Measurements from ENCODE around the gene SHCBP1L. TPM values are rescaled to one million over a fixed set of nuclear protein-coding genes. Genes with fewer than 3 reads are reported as not detected.
"Not testable (repeated sequence)": the region's sequence is repeated elsewhere in the genome, so short reads cannot be mapped to it uniquely, and the experiment has no call there.

The SHCBP1L gene
- total RNA-seq, 2 experiments from 2014 or later, result not detected

DNA sequence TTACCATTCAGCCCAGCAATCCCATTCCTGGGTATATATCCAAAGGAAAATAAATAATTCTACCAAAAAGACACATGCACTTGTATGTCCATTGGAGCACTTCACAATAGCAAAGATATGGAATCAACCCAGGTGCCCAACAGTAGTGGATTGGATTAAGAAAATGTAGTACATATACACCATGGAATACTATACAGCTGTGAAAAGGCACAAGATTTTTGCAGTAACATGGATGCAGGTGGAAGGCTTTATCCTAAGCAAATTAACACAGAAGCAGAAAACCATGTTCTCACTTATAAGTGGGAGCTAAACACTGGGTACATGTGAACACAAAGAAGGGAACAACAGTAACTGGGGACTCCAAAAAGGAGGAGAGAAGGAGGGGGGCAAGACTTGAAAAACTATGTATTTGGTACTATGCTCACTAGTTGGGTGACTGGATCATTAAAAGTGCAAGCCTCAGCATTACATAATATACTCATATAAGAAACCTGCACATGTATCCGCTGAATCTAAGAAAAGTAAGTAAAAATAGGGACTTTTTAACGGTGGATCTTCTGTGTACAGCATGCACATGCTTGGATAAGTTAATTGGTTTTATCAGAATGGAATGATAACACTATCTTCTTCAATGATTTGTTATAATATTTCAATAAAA, 3.9 kb upstream of the SHCBP1L start:
- Mint-ChIP-seq H3K9me3 (no peaks in the 10 kb centered on the region), H3K4me1 (ENCODE audit: low read depth) (no peaks in the 10 kb centered on the region), H3K27me3 (peaks cover 21% of the 10 kb centered on the region), H3K27ac (no peak overlapping the region), H3K36me3 (no peaks in the 10 kb centered on the region), H3K4me3 (no peak overlapping the region)
- CTCF ChIA-PET, result no interaction called here
- intact Hi-C loops (cut with micrococcal nuclease), result no loop called here
- POLR2A ChIA-PET, result no interaction called here
- DNase-seq, result no peak

DNA sequence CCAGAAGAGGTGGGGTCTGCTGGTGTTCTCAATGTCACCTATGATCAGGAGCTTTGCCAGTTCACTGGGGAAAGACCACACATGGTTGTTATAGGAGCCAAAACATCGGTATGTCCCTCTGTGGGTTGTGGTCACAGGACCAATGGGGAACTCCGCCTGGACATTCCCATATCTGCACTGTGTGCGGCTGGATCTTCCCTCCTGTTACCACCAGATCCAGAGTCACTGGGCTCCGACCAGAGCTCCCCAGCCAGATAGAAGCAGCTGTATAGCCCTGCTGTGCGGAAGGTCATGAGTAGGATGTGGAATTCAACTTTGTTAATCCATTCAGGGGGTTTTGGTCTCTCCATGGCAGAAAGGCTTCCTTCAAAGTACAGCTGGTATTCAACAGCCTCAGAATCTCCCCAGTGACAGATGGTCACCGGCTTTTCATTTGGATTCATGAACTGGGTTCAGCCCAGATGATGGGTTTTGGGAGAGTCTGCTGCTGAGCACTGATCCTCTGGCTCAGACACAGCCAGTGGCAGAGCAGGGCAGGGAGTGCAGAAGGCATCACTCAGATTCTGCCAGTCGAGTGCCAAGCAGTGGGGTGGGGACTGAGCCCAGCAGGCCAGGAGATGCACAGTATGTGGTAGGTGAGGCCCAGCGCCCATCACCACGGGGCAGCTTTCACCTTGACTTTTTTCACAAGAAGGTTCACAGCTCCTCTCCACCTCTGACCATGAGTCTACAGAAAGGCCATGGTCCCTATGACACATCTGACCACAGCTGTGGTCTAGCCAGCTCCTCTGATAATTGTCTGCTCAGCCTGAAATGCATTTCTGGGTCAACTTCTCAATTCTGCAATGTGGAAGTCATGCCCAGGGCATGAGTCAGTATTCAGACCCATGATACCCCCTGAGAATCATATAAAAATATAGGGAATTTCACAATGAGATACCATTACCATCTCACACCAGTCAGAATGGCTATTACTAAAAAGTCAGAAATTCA, 2.9 kb upstream of the SHCBP1L start:
- ChIA-PET POLR2A (no interaction called here), CTCF (no interaction called here)
- H3K4me1 Mint-ChIP-seq (ENCODE audit: low read depth), result no peaks in the 10 kb centered on the region
- H3K27me3 Mint-ChIP-seq, result peaks cover 21% of the 10 kb centered on the region
- no peaks in the 10 kb centered on the region for H3K36me3 Mint-ChIP-seq
- no peaks in the 10 kb centered on the region for H3K9me3 Mint-ChIP-seq
- no peak for DNase-seq
- intact Hi-C loops (cut with micrococcal nuclease), result no loop called here
- H3K4me3 Mint-ChIP-seq, result no peak overlapping the region
- H3K27ac Mint-ChIP-seq, result no peak overlapping the region

DNA sequence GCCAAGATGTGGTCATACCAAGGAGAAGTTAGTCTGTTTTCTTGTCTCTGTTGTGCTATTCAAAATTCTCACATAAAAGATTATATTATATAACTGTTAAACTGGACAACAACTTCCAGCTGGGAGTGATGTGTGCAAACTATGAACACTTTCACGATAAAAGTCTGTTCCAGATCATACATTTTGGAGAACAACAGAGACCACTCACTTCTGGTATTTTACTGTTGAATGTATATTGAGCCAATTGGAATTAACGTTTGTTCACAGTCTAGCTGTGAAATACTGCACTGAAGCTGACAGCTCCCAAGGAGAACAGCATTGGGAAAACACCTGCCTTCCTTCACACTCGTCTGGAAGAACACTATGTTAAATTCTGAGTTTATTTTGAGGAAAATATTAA, 860 bp upstream of the SHCBP1L start:
- no peak for DNase-seq
- POLR2A ChIA-PET, result no interaction called here
- intact Hi-C loops (cut with micrococcal nuclease), result no loop called here
- H3K27me3 Mint-ChIP-seq, result peaks cover 20% of the 10 kb centered on the region
- CTCF ChIA-PET, result no interaction called here
- H3K27ac Mint-ChIP-seq, result no peak overlapping the region
- H3K4me3 Mint-ChIP-seq, result no peak overlapping the region
- no peaks in the 10 kb centered on the region for H3K36me3 Mint-ChIP-seq
- no peaks in the 10 kb centered on the region for H3K4me1 Mint-ChIP-seq (ENCODE audit: low read depth)
- no peaks in the 10 kb centered on the region for H3K9me3 Mint-ChIP-seq

DNA sequence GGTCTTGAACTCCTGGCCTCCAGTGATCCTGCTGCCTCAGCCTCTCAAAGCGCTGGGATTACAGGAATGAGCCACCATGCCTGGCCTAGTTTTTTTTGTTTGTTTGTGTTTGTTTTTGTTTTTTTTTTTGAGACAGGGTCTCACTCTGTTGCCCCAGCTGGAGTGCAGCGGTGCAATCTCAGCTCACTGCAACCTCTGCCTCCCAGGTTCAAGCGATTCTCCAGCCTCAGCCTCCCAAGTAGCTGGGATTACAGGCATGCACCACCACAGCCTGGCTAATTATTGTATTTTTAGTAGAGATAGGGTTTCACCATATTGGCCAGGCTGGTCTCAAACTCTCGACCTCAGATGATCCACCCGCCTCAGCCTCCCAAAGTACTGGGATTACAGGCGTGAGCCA, 9.6 kb downstream of the SHCBP1L start:
- H3K27ac Mint-ChIP-seq; intact Hi-C loops (cut with micrococcal nuclease); H3K9me3 Mint-ChIP-seq; CTCF ChIA-PET; H3K4me1 Mint-ChIP-seq (ENCODE audit: low read depth); POLR2A ChIA-PET; H3K36me3 Mint-ChIP-seq; DNase-seq; H3K4me3 Mint-ChIP-seq: not testable (repeated sequence)
- peaks cover 12% of the 10 kb centered on the region for H3K27me3 Mint-ChIP-seq

DNA sequence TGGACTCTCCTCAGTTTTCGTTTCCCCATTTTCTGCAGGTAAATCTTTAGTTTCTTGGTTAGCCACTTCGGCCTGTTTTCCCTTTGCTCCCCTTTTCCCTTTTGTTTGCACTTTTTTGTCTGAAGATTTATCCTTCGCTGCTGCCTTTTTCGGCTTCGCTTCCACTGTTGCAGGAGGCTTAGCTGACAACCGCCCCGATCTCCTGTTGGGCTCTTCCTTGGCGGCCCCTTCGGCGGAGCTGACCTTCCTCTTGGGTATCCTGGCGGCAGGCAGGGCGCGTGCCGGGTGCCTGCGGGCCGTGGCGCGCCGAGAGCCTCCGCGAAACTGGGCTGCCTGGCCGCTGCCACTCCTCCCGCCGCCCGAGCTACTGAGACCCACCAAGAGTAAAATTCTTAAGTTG, 10.8 kb downstream of the SHCBP1L start:
- H3K36me3 Mint-ChIP-seq; H3K27ac Mint-ChIP-seq; H3K4me1 Mint-ChIP-seq (ENCODE audit: low read depth); H3K9me3 Mint-ChIP-seq; H3K4me3 Mint-ChIP-seq; DNase-seq; CTCF ChIA-PET; intact Hi-C loops (cut with micrococcal nuclease): not testable (repeated sequence)
- POLR2A ChIA-PET, result interaction anchor here (0.6 kb wide), 1 partner anchor 186 kb away, joined by 3 read pairs; no protein-coding TSS in a partner anchor
- H3K27me3 Mint-ChIP-seq, result peaks cover 16% of the 10 kb centered on the region

DNA sequence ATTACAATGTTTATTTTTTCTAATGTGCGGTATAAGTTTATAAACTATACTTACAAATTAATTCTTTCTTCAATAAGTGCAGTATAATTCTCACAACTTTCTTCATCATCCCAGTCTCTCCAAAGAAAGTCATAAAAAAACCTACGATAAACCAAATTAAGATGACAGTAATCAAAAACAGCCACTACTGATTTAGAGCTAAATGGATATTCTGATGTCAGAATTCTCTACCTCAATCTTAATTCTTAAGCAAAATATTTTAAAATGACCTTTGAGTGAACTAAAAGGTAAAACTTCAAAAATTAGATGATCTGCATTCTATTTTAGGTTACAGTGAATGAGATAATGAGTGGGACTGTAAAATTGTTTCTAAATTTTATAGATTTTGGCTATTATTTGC, 13.6 kb downstream of the SHCBP1L start:
- Mint-ChIP-seq H3K27me3 (peaks cover 17% of the 10 kb centered on the region), H3K36me3 (no peaks in the 10 kb centered on the region), H3K9me3 (peaks cover 4% of the 10 kb centered on the region), H3K4me3 (no peak overlapping the region), H3K27ac (no peak overlapping the region), H3K4me1 (ENCODE audit: low read depth) (no peaks in the 10 kb centered on the region)
- intact Hi-C loops (cut with micrococcal nuclease), result no loop called here
- no peak for DNase-seq
- ChIA-PET POLR2A (no interaction called here), CTCF (interaction anchor here (1.3 kb wide), 1 partner anchor 23 kb away, joined by 3 read pairs; no protein-coding TSS in a partner anchor)

DNA sequence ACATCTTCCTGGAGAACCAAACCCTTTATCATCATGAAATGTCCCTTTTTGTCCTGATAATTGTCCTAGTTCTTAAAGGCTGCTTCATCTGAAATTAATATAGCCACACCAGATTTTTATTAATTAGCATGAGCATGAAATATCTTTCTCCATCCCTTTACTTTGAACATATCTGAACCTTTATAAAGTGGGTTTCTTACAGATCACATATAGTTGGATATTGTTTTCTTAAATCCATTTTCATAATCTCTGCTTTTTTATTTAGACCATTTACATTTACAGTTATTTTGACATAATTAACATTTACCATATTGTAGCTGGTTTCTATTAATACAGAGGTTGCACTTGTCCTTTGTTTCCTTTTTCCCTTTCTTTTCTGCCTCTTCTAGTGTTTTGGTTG, 17.2 kb downstream of the SHCBP1L start:
- peaks cover 4% of the 10 kb centered on the region for H3K9me3 Mint-ChIP-seq
- ChIA-PET CTCF (no interaction called here), POLR2A (no interaction called here)
- intact Hi-C loops (cut with micrococcal nuclease), result no loop called here
- no peak for DNase-seq
- H3K27me3 Mint-ChIP-seq, result peaks cover 12% of the 10 kb centered on the region
- H3K36me3 Mint-ChIP-seq, result no peaks in the 10 kb centered on the region
- H3K4me3 Mint-ChIP-seq, result no peak overlapping the region
- no peaks in the 10 kb centered on the region for H3K4me1 Mint-ChIP-seq (ENCODE audit: low read depth)
- H3K27ac Mint-ChIP-seq, result no peak overlapping the region

DNA sequence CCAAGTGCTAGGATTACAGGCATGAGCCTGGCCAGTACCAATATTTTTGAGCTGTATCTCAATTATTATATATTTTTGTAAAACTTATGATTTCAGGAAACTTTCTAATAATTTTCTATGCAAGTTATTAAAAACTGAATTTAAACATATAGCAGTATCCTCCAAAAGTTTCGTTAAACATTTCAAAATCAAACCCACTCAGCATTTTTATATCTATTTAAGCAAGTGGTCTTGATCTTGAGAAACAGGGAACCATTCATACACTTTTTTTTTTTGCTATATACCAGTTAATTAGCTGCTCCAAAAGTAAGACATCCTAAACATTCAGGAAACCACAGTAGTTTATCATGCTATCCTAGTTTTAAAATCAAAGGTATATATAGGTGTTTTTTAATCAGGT, 22.0 kb downstream of the SHCBP1L start:
- Mint-ChIP-seq H3K4me3 (no peak overlapping the region), H3K27ac (no peak overlapping the region), H3K36me3 (no peaks in the 10 kb centered on the region), H3K4me1 (ENCODE audit: low read depth) (no peaks in the 10 kb centered on the region), H3K27me3 (peaks cover 3% of the 10 kb centered on the region), H3K9me3 (peaks cover 4% of the 10 kb centered on the region)
- ChIA-PET CTCF (no interaction called here), POLR2A (no interaction called here)
- no peak for DNase-seq
- intact Hi-C loops (cut with micrococcal nuclease), result no loop called here

DNA sequence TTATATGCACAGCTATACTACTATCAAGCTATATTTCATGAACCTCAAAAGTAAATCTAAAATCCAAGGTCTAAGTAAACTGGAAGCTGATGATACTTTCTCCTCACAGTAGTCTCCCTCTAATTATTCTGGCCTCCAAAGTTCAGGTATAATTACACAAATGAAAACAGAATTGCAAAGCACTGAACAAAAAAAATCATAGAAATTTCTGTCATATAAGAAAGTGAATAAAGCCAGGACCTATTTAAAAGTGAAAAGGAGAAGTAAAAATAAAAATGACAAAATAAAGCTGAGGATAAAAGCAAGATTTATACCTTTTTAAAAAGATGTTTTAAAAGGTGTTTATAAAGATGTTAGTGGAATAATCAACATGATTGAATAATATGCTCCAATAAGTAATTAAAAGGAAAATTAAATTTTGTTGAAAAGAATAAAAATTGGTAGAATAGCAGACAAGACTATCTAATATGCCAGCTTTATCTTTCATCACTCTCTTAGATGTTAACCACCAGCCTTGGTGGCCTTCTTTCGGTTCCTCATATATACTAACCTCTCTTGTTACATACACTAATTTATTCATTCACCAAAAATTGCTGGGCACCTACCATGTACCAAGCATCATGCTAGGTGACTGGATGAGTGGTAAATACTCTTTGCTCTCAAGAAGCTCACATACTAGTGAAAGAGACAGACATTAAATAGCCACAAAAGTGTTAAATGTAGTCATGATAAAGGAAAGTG, 25.1 kb downstream of the SHCBP1L start:
- no peaks in the 10 kb centered on the region for H3K9me3 Mint-ChIP-seq
- peaks cover 5% of the 10 kb centered on the region for H3K27me3 Mint-ChIP-seq
- no peaks in the 10 kb centered on the region for H3K36me3 Mint-ChIP-seq
- POLR2A ChIA-PET, result no interaction called here
- intact Hi-C loops (cut with micrococcal nuclease), result no loop called here
- CTCF ChIA-PET, result interaction anchor here (0.7 kb wide), 2 partner anchors 35 to 543 kb away, joined by 3 read pairs; no protein-coding TSS in a partner anchor
- DNase-seq, result no peak
- no peak overlapping the region for H3K4me3 Mint-ChIP-seq
- H3K27ac Mint-ChIP-seq, result no peak overlapping the region
- H3K4me1 Mint-ChIP-seq (ENCODE audit: low read depth), result no peaks in the 10 kb centered on the region

DNA sequence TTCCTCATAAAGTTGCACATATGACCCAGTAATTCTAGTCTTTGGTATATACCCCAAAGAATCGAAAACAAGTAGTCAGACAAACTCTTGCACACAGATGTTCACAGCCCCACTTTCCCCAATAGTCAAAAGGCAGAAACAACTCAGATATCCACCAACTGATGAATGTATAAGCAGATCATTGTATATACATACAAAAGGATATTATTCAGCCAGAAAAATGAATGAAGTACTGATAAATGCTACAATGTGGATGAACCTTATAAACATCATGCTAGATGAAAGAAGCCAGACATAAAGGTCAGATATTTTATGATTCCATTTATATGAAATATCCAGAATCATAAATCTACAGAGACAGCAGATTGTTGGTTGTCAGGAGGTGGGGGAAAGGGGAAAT, 27.3 kb downstream of the SHCBP1L start:
- CTCF ChIA-PET, result no interaction called here
- Mint-ChIP-seq H3K27me3 (peaks cover 9% of the 10 kb centered on the region), H3K4me1 (ENCODE audit: low read depth) (no peaks in the 10 kb centered on the region), H3K9me3 (no peaks in the 10 kb centered on the region), H3K36me3 (no peaks in the 10 kb centered on the region), H3K27ac (no peak overlapping the region), H3K4me3 (no peak overlapping the region)
- POLR2A ChIA-PET, result no interaction called here
- intact Hi-C loops (cut with micrococcal nuclease), result no loop called here
- no peak for DNase-seq

DNA sequence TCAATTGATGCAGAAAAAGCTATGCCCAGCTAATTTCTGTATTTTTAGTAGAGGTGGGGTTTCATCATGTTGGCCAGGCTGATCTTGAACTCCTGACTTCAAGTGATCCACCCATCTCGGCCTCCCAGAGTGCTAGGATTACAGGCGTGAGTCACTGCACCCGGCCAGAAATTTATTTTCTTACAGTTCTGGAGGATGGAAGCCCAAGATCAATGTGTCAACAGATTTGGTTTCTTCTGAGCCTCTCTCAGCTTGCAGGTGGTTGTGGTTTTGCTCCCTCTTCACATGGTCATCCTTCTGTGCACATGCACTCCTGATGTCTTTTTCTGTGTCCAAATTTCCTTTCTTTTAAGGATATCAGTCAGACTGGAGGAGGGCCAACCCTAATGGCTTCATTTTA, 35.6 kb downstream of the SHCBP1L start:
- Mint-ChIP-seq H3K4me1 (ENCODE audit: low read depth) (no peaks in the 10 kb centered on the region), H3K27me3 (peaks cover 20% of the 10 kb centered on the region), H3K9me3 (peaks cover 4% of the 10 kb centered on the region), H3K27ac (no peak overlapping the region), H3K4me3 (no peak overlapping the region), H3K36me3 (no peaks in the 10 kb centered on the region)
- ChIA-PET CTCF (no interaction called here), POLR2A (no interaction called here)
- intact Hi-C loops (cut with micrococcal nuclease), result no loop called here
- DNase-seq, result no peak

DNA sequence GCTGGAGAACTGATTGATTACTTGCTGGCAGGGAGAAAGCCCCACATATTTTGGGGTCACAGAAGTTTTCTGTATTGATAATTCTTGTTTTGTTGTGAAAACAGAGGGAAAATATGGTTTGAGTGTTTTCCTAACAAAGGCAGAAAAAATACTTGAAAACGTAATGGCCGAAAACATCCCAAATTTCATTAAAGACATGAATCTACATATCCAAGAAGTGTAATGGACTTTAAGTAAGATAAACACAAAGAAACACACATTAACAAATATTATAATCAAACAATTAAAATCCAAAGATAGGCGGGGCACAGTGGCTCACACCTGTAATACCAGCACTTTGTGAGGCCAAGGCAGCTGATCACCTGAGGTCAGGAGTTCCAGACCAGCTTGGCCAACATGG, 39.6 kb downstream of the SHCBP1L start:
- ChIA-PET CTCF (no interaction called here), POLR2A (no interaction called here)
- no peaks in the 10 kb centered on the region for H3K36me3 Mint-ChIP-seq
- no peak overlapping the region for H3K27ac Mint-ChIP-seq
- peaks cover 12% of the 10 kb centered on the region for H3K27me3 Mint-ChIP-seq
- no peak overlapping the region for H3K4me3 Mint-ChIP-seq
- no peak for DNase-seq
- intact Hi-C loops (cut with micrococcal nuclease), result no loop called here
- peaks cover 4% of the 10 kb centered on the region for H3K9me3 Mint-ChIP-seq
- H3K4me1 Mint-ChIP-seq (ENCODE audit: low read depth), result no peaks in the 10 kb centered on the region

Data from activated CD4-positive, alpha-beta memory T cell treated with anti-CD3 and anti-CD28 coated beads for 36 hours (primary cell).